ENCODE measurements around the gene ZDHHC21. TPM values are rescaled to one million over a fixed set of nuclear protein-coding genes. Genes with fewer than 3 reads are reported as not detected.

ZDHHC21 gene
- total and polyA plus RNA-seq, 12 donors = 3.8 to 18.8 (median 9.4) TPM

DNA sequence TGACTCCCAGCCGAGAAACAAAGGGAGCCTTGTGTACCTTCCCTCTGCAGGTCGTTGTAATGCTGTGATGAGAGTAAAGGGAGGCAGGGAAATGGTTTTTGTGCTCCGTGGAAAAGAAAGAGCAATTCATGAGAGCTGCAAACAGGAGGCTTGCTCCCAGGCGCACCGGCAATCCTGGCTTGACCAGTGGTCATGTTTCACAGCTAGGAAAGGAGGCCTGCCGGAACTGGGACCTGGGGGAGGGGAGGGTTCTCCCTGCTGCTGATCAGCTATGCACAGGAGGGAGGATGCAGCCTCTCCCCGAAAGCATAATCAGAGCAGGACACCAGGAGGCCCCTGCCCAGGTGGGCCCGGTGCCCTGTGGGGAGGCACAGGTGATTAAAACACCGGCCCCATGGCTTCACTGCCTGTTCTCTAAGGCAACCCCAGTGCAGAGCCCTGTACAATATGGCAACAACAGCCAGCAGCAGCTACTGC is 131.3 kb downstream of the ZDHHC21 start:
- Histone ChIP-seq H3K36me3 (replicated peaks in 1 of 2) (no peaks in the 10 kb centered on the region), H3K9me3 (replicated peaks in 1 of 3) (no peaks in the 10 kb centered on the region), H3K27ac (no peak overlapping the region), H3K4me3 (no peak overlapping the region), H3K4me1 (replicated peaks in 1 of 2) (no peaks in the 10 kb centered on the region), H3K27me3 (no peaks in the 10 kb centered on the region)
- no peak for TF ChIP-seq POLR2A (IDR thresholded peaks at IDR 0.05)
- TF ChIP-seq, protein P1, sequence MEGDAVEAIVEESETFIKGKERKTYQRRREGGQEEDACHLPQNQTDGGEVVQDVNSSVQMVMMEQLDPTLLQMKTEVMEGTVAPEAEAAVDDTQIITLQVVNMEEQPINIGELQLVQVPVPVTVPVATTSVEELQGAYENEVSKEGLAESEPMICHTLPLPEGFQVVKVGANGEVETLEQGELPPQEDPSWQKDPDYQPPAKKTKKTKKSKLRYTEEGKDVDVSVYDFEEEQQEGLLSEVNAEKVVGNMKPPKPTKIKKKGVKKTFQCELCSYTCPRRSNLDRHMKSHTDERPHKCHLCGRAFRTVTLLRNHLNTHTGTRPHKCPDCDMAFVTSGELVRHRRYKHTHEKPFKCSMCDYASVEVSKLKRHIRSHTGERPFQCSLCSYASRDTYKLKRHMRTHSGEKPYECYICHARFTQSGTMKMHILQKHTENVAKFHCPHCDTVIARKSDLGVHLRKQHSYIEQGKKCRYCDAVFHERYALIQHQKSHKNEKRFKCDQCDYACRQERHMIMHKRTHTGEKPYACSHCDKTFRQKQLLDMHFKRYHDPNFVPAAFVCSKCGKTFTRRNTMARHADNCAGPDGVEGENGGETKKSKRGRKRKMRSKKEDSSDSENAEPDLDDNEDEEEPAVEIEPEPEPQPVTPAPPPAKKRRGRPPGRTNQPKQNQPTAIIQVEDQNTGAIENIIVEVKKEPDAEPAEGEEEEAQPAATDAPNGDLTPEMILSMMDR (IDR thresholded peaks at IDR 0.05) = no peak
- intact Hi-C loops (cut with DNase I) = no loop called here
- DNase-seq = no peak
- WGBS, 4 donors = 60 to 72% (median 66%) methylated on average over 9 of the region's 9 CpGs

Other genes with a start within 250 kb of the ZDHHC21 start
- gene CER1, start 29.3 kb upstream of the ZDHHC21 start, total RNA-seq = under 1 TPM in 1 of 9 donors, not detected in 8; 0.39 TPM
- gene CER1, start 29.3 kb upstream of the ZDHHC21 start, polyA plus RNA-seq = not detected
- 10 to 100 TPM in 4 of 9 donors, 1 to 10 TPM in 5; 2.8 to 24.1 (median 8.5) TPM for gene FREM1, start 217.0 kb upstream of the ZDHHC21 start, total RNA-seq
- 1 to 10 TPM; 4.0 to 6.3 (median 4.7) TPM for gene FREM1, start 217.0 kb upstream of the ZDHHC21 start, polyA plus RNA-seq